ENCODE results near the gene MAP3K2.
A peak's percentile ranks its signal among the peaks of the same experiment; 100 is the strongest.
"Not testable (repeated sequence)": the region's sequence is repeated elsewhere in the genome, so short reads cannot be mapped to it uniquely, and the experiment has no call there.

MAP3K2 gene

GRCh38 chr2:127358971-127359370 is 28.8 kb downstream of the MAP3K2 start:
- TF ChIP-seq CTCF (IDR thresholded peaks at IDR 0.05; ENCODE audit: low read depth, low read length, missing control alignments) = no peak
- no peak overlapping the region for H3K4me3 ChIP-seq (replicated peaks; ENCODE audit: low read depth, low read length)
- no peak for DNase-seq (ENCODE audit: extremely low read depth, low read depth)

GRCh38 chr2:127358044-127358443 is 29.7 kb downstream of the MAP3K2 start:
- no peak overlapping the region for H3K4me3 ChIP-seq (replicated peaks; ENCODE audit: low read depth, low read length)
- no peak for TF ChIP-seq CTCF (IDR thresholded peaks at IDR 0.05; ENCODE audit: low read depth, low read length, missing control alignments)
- DNase-seq (ENCODE audit: extremely low read depth, low read depth) = no peak

GRCh38 chr2:127357591-127357990 is 30.2 kb downstream of the MAP3K2 start:
- no peak for TF ChIP-seq CTCF (IDR thresholded peaks at IDR 0.05; ENCODE audit: low read depth, low read length, missing control alignments)
- DNase-seq (ENCODE audit: extremely low read depth, low read depth) = no peak
- H3K4me3 ChIP-seq (replicated peaks; ENCODE audit: low read depth, low read length) = no peak overlapping the region

DNA sequence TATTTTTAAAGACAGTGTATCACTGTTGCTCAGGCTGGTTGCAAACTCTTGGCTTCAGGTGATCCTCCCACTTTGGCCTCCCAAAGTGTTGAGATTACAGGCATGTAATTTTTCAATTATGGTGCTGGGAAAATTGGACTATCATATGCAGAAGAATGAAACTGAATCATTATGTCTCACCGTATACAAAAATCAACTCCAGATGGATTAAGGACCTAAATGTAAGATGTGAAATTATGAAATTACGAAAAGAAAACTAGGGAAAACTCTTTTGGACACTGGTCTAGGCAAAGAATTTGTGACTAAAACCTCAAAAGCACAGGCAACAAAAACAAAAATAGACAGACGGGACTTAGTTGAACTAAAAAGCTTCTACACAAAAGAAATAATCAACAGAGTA is 31.2 kb downstream of the MAP3K2 start:
- TF ChIP-seq CTCF (IDR thresholded peaks at IDR 0.05; ENCODE audit: low read depth, low read length, missing control alignments) = no peak
- no peak for DNase-seq (ENCODE audit: extremely low read depth, low read depth)
- no peak overlapping the region for H3K4me3 ChIP-seq (replicated peaks; ENCODE audit: low read depth, low read length)

DNA sequence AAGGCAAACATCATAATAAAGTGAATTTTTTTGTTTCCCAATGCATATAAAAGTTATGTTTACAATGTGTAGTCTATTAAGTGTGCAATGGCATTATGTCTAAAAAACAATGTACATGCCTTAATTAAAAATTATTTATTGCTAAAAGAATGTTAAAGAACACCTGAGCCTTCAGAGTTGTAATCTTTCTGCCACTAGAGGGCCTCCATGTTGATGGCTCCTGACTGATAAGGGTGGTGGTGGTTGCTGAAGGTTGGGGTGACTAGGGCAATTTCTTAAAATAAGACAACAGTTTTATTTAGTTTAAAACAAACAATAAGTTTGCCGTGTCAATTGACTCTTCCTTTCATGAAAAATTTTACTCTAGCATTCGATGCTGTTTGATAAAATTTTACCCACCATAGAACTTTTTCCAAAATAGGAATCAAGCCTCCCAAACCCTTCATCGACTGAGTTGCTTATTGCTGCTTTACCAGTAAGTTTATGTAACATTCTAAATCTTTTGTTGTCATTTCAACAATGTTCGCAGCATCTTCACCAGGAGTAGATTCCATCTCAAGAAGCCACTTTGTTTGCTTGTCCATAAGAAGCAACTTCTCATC is 32.3 kb downstream of the MAP3K2 start:
- H3K4me3 ChIP-seq (replicated peaks; ENCODE audit: low read depth, low read length) = no peak overlapping the region
- no peak for DNase-seq (ENCODE audit: extremely low read depth, low read depth)
- peak; percentile 63 for TF ChIP-seq CTCF (IDR thresholded peaks at IDR 0.05; ENCODE audit: low read depth, low read length, missing control alignments)

DNA sequence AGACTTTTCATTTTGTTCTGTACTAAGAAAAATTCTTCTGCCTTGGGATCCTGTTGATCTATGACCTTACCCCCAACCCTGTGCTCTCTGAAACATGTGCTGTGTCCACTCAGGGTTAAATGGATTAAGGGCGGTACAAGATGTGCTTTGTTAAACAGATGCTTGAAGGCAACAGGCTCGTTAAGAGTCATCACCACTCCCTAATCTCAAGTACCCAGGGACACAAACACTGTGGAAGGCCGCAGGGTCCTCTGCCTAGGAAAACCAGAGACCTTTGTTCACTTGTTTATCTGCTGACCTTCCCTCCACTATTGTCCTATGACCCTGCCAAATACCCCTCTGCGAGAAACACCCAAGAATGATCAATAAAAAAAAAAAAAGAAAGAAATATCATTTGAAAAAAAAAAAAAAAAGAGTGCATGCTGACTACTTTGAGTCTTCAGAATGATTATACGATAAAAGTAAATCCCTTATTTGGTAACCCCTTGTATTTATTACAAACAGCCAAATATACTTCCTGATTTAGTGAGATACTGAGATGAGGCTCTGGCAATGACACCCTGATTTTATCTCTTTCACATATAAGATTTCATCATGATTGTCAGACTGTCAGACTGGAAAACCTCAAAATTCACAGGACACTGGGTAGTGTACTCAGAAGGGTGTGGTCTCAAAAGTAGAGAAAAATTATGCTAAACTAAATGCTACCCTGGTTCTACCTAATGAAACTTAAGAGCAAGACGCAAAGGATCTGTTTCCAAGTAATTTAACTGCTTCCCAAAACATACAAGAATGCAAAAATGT is 33.7 kb downstream of the MAP3K2 start:
- DNase-seq (ENCODE audit: extremely low read depth, low read depth); H3K4me3 ChIP-seq (replicated peaks; ENCODE audit: low read depth, low read length): not testable (repeated sequence)

- not testable (repeated sequence) for H3K4me3 ChIP-seq (replicated peaks; ENCODE audit: low read depth, low read length); DNase-seq (ENCODE audit: extremely low read depth, low read depth)
These were observed 34.6 kb downstream of the MAP3K2 start for GRCh38 chr2:127353223-127353622.

DNA sequence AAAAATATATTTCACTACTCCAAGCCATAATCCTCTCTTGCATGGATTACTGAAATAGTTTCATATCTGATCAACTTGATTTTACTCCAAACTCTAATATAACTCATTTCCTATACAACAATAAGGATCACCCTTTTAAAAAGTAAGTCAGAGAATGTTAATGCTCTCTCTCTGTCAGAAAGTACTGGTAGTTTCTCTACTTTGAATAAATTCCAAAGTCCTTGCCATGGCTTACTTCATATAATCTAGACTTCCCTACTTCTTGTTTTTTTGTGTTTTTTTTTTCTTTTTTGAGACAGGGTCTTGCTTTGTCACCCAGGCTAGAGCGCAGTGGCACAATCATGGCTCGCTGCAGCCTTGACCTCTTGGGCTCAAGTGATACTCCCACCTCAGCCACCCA is 36.2 kb downstream of the MAP3K2 start:
- no peak for DNase-seq (ENCODE audit: extremely low read depth, low read depth)
- no peak for TF ChIP-seq CTCF (IDR thresholded peaks at IDR 0.05; ENCODE audit: low read depth, low read length, missing control alignments)

More for the DNA sequence above, 36.2 kb downstream of the MAP3K2 start:
- H3K4me3 ChIP-seq (replicated peaks; ENCODE audit: low read depth, low read length) = no peak overlapping the region
